OCI-LY1 (cell line): ENCODE measurements around the gene LBHD2.

Experiments
- H2AFZ ChIP-seq: fragments of 200-600 bp; sonication (generic), shearing (Covaris generic); 2 replicates; pipeline ENCODE4 v1.6.0; 2014; ENCODE audit warnings: antibody characterized with exemption, mild to moderate bottlenecking, low read length
- H3F3A ChIP-seq: fragments of 200-600 bp; sonication (generic), shearing (Covaris generic); 2 replicates; pipeline ENCODE4 v1.6.0; 2014; ENCODE audit warnings: mild to moderate bottlenecking, antibody characterized with exemption, low read length, moderate library complexity; ENCODE audit not compliant: insufficient read depth
- H3K27ac ChIP-seq: fragments of 200-600 bp; sonication (generic); 2 replicates; pipeline ENCODE4 v1.5.1; 2014; ENCODE audit warnings: low read length, mixed run types, mild to moderate bottlenecking, low read depth; ENCODE audit not compliant: poor library complexity, severe bottlenecking
- H3K27me3 ChIP-seq: fragments of 200-600 bp; sonication (generic); 2 replicates; pipeline ENCODE4 v1.6.0; 2014; ENCODE audit warnings: antibody characterized with exemption, mild to moderate bottlenecking, low read length, moderate library complexity; ENCODE audit not compliant: insufficient read depth
- H3K36me3 ChIP-seq: fragments of 200-600 bp; sonication (generic); 2 replicates; pipeline ENCODE4 v1.6.1; 2014; ENCODE audit warnings: mild to moderate bottlenecking, antibody characterized with exemption, low read length, moderate library complexity, mixed read lengths; ENCODE audit not compliant: insufficient read depth
- H3K4me1 ChIP-seq: fragments of 200-600 bp; sonication (generic); 2 replicates; pipeline ENCODE4 v1.5.1; 2014; ENCODE audit warnings: mild to moderate bottlenecking, low read length, moderate library complexity; ENCODE audit not compliant: insufficient read depth, severe bottlenecking
- H3K4me2 ChIP-seq: fragments of 200-600 bp; sonication (generic), shearing (Covaris generic); 2 replicates; pipeline ENCODE4 v1.6.1; 2014; ENCODE audit warnings: low read length
- H3K4me3 ChIP-seq: fragments of 200-600 bp; sonication (generic); 2 replicates; pipeline ENCODE4 v1.5.1; 2014; ENCODE audit warnings: low read length, low read depth, mild to moderate bottlenecking, mixed read lengths; ENCODE audit not compliant: poor library complexity, severe bottlenecking
- H3K79me2 ChIP-seq: fragments of 200-600 bp; shearing (Covaris generic); 2 replicates; pipeline ENCODE4 v1.6.1; 2016; ENCODE audit warnings: mixed run types, low read length, mixed read lengths; ENCODE audit not compliant: insufficient read depth
- H3K9ac ChIP-seq: fragments of 200-600 bp; sonication (generic), shearing (Covaris generic); 2 replicates; pipeline ENCODE4 v1.6.1; 2014; ENCODE audit warnings: mild to moderate bottlenecking, low read length, mixed read lengths
- H3K9me2 ChIP-seq: fragments of 200-600 bp; sonication (generic), shearing (Covaris generic); 2 replicates; pipeline ENCODE4 v1.6.1; 2014; ENCODE audit warnings: low read depth, mild to moderate bottlenecking, low read length, mixed read lengths
- H3K9me3 ChIP-seq: fragments of 200-600 bp; shearing (Covaris generic); 2 replicates; pipeline ENCODE4 v1.6.1; 2014; ENCODE audit warnings: low read length, mixed read lengths
- H4K20me1 ChIP-seq: fragments of 200-600 bp; sonication (generic), shearing (Covaris generic); 2 replicates; pipeline ENCODE4 v1.6.0; 2016; ENCODE audit warnings: mild to moderate bottlenecking, low read length; ENCODE audit not compliant: insufficient read depth
- EZH2 ChIP-seq: fragments of 200-600 bp; sonication (generic), shearing (Covaris generic); IDR thresholded peaks from 2 replicates; pipeline ENCODE4 v1.8.0; 2017; ENCODE audit warnings: borderline replicate concordance, mixed run types, mild to moderate bottlenecking, antibody characterized with exemption, low read length, moderate library complexity, mixed read lengths
- TF ChIP-seq, protein P1 (sequence below): fragments of 200-600 bp; sonication (generic), shearing (Covaris generic); IDR thresholded peaks from 2 replicates; pipeline ENCODE4 v1.5.1; 2017; ENCODE audit warnings: mild to moderate bottlenecking, antibody characterized with exemption, low read length, moderate library complexity, mixed read lengths

The LBHD2 gene

DNA sequence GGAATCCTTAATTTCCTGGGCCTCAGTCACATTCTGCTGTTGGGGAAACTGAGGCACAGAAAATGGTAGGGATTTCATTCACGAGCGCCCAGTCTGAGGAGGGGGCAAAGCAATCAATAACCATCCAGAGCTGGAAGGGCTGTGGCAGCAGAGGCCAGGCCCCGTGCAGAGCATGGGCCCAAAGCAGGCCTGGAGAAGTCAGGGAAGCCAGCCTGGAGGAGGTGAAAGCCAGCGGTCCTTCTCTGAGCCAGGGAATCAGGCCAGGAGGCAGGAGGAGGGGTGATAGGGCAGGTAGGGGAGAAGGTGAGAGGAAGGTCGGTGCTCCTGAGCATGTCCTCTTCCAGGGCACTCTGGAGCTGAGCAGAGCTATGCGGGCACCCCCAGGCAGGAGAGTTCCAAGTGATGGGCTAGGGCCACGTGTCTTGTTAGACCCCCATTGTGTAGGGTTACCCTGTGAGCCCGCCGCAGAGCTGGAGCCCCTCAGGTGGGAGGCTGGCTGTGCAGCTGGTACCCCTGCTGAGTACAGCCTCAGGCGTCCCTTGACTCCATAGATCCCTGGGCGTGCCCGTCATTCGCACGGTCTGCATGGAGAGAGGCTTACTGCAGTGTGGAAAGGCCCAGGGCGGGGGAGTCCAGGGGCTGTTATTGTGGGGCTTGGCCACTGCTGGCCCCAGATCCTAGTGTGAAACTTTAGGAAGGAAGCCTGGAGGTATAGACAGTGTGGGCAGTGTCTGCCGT, 44.0 kb downstream of the LBHD2 start:
- Histone ChIP-seq H3K79me2 (no peaks in the 10 kb centered on the region), H3K4me3 (no peak overlapping the region), H3K36me3 (no peaks in the 10 kb centered on the region), H4K20me1 (no peaks in the 10 kb centered on the region), H3K27me3 (peaks cover 15% of the 10 kb centered on the region), H3K9me2 (no peaks in the 10 kb centered on the region), H2AFZ (no peak overlapping the region), H3K27ac (no peak overlapping the region), H3K9me3 (no peaks in the 10 kb centered on the region), H3F3A (no peaks in the 10 kb centered on the region), H3K4me1 (no peaks in the 10 kb centered on the region), H3K4me2 (no peak overlapping the region), H3K9ac (no peak overlapping the region)
- TF ChIP-seq, protein P1, sequence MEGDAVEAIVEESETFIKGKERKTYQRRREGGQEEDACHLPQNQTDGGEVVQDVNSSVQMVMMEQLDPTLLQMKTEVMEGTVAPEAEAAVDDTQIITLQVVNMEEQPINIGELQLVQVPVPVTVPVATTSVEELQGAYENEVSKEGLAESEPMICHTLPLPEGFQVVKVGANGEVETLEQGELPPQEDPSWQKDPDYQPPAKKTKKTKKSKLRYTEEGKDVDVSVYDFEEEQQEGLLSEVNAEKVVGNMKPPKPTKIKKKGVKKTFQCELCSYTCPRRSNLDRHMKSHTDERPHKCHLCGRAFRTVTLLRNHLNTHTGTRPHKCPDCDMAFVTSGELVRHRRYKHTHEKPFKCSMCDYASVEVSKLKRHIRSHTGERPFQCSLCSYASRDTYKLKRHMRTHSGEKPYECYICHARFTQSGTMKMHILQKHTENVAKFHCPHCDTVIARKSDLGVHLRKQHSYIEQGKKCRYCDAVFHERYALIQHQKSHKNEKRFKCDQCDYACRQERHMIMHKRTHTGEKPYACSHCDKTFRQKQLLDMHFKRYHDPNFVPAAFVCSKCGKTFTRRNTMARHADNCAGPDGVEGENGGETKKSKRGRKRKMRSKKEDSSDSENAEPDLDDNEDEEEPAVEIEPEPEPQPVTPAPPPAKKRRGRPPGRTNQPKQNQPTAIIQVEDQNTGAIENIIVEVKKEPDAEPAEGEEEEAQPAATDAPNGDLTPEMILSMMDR: no peak
- TF ChIP-seq EZH2: no peak

DNA sequence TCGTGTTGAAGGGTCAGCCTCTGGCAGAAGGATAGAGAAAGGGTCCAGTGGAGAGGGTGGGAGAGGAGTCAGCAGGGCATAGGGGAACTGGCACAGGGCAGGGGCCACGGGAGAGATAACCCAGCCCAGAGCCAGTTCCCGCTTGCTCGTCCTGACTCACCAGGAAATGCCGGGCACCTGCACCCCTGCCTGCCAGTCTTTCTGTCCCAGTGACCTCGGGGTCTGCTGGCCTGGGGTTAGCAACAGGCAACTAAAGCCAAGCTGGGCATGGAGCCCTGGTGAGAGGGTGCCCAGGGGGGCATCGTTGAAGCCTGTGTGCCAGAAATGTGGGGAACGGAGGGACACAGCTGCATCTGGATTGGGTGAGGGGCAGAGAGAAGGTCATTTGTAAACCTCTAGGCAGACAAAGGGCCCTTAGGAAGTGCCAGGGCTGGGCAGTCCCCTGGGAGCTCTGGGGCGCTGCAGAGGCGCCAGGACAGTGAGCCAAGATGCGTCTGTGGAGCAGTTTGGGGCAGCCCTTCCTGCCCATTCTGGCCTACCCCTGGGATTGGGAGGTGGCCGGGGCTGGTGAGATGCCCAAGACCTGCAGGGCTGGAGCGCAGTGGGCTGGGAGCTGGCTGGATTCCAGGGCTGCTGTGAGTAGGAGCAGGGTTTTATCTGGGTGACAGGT, 44.8 kb downstream of the LBHD2 start:
- Histone ChIP-seq H3K36me3 (no peaks in the 10 kb centered on the region), H4K20me1 (no peaks in the 10 kb centered on the region), H3F3A (no peaks in the 10 kb centered on the region), H3K9ac (no peak overlapping the region), H3K27ac (no peak overlapping the region), H3K4me1 (no peaks in the 10 kb centered on the region), H3K9me3 (no peaks in the 10 kb centered on the region), H3K4me3 (no peak overlapping the region), H2AFZ (no peak overlapping the region), H3K4me2 (no peak overlapping the region), H3K9me2 (no peaks in the 10 kb centered on the region), H3K79me2 (no peaks in the 10 kb centered on the region), H3K27me3 (peaks cover 15% of the 10 kb centered on the region)
- TF ChIP-seq EZH2: no peak
- TF ChIP-seq, protein P1: no peak

DNA sequence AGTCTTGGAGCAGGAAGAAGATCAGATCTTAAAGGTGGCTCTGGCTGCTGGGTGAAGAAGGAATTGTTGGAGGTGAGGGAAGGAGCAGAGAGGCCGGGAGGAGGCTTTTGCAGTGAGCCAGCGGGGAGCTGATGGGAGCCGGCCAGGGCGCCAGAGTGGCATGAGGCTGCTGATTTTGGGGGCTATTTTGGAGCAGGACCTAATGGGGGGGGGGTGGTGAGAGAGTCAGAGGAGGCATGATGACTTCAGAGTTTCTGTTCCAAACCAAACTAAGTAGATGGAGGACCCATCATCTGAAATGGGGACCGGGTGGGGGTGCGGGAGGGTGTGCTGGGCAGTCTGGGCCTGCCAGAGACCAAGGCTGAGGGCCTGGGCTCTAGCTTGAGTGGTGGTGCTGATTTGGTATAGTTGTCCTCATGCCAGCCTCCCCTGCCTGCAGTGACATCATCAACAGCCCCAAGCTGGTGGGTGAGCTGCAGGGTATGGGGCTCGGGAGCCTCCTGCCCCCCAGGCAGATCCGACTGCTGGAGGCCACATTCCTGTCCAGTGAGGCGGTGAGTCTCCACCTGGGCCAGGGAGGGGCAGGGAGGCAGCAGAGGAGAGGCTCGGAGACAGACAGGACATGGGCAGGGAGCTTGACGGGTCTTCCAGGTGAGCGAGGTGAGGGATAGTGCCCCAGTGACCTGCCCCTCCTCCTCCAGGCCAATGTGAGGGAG, 45.4 kb downstream of the LBHD2 start:
- H3K9me2 ChIP-seq: no peaks in the 10 kb centered on the region
- no peaks in the 10 kb centered on the region for H3K36me3 ChIP-seq

More for the DNA sequence above, 45.4 kb downstream of the LBHD2 start:
- no peak for TF ChIP-seq EZH2
- TF ChIP-seq, protein P1: no peak
- no peak overlapping the region for H3K4me3 ChIP-seq
- no peak overlapping the region for H3K27ac ChIP-seq
- H3K9me3 ChIP-seq: no peaks in the 10 kb centered on the region
- no peaks in the 10 kb centered on the region for H4K20me1 ChIP-seq
- H3K9ac ChIP-seq: no peak overlapping the region
- no peaks in the 10 kb centered on the region for H3F3A ChIP-seq
- no peaks in the 10 kb centered on the region for H3K79me2 ChIP-seq
- H3K27me3 ChIP-seq: peaks cover 15% of the 10 kb centered on the region
- no peaks in the 10 kb centered on the region for H3K4me1 ChIP-seq
- H2AFZ ChIP-seq: no peak overlapping the region
- H3K4me2 ChIP-seq: no peak overlapping the region
